Vagina (tissue), 2 donors: ENCODE results near the gene GNG8.

Experiments
- CTCF ChIP-seq, 3 experiments: fragments of 450-650 bp in 2 of 3; fragments of 200-600 bp in 1 of 3; sonication (generic) in 1 of 3; IDR thresholded peaks; one replicate each; pipeline ENCODE4 v1.5.1; 2017 to 2019; ENCODE audit warnings: antibody characterized with exemption in 3 of 3, mild to moderate bottlenecking in 2 of 3, moderate library complexity in 2 of 3
- POLR2A ChIP-seq, 2 donors: fragments of 450-650 bp; IDR thresholded peaks; one replicate each; pipeline ENCODE4 v1.6.1; 2017; ENCODE audit warnings: antibody characterized with exemption in 2 of 2, mild to moderate bottlenecking in 2 of 2, moderate library complexity in 2 of 2
- POLR2AphosphoS5 ChIP-seq, 2 donors: sonication (generic); formaldehyde crosslinking; IDR thresholded peaks; one replicate each; pipeline ENCODE4 v1.9.0; 2017; ENCODE audit warnings: antibody characterized with exemption in 2 of 2, mild to moderate bottlenecking in 2 of 2, low read depth in 1 of 2; ENCODE audit not compliant: insufficient read depth in 1 of 2

DNA sequence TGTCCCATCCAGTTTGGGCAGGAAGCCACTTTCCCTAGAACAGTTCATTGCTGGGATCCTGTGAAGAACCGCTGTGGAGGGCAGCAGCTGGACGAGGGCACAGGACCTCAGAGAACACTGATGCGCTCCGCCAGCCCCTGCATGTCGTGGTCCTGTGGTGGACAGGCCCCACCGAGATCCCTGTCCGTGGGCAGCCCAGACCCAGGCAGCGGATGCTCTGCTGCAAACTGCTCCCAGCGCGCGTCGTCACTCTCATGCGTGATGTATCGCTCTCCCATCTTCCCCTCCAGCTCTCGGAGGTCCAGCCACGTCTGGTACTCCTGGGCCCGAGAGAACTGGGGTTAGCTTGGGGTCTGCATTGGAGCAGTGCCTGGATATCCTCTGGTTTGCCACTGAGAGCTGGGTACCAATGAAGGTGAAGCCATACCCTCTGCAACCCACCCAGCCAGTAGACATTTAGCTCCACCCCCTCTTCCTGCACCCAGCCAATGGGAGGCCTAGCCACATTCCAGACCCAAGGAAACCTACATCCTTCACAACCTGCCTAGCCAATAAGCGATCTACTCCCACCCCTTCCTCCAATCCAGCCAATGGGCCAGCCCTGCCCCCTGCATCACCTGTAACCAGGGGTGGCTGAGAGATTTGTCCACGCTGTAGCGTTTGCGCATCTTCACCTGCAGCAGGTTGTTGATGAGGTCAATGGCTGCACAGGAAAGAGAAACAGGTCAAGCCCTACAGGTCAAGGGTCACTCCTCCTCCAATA lies 38.6 kb upstream of the GNG8 start:
- TF ChIP-seq CTCF (IDR thresholded peaks at IDR 0.05) (no peak), POLR2A (IDR thresholded peaks at IDR 0.05) (no peak), POLR2AphosphoS5 (IDR thresholded peaks at IDR 0.05; ENCODE audit: insufficient read depth in 1 of 2, low read depth in 1 of 2) (no peak)
